Prostate gland (tissue), 2 donors: ENCODE data around the gene PLCD3.

Experiments
- CTCF ChIP-seq, 4 experiments: fragments of 200-600 bp in 2 of 4; fragments of 450-650 bp in 2 of 4; sonication (generic) in 2 of 4; IDR thresholded peaks; 1 replicate in 3 of 4; 2 replicates in 1 of 4; pipeline ENCODE4 v1.5.1; 2016 to 2019; ENCODE audit warnings: antibody characterized with exemption in 4 of 4, mild to moderate bottlenecking in 2 of 4, moderate library complexity in 2 of 4
- POLR2AphosphoS5 ChIP-seq: sonication (generic); formaldehyde crosslinking; IDR thresholded peaks from one replicate; pipeline ENCODE4 v1.6.1; 2017; ENCODE audit warnings: antibody characterized with exemption

GRCh38 chr17:45137561-45138305 lies 5.4 kb upstream of the PLCD3 start:
- TF ChIP-seq POLR2AphosphoS5 (no peak), CTCF (IDR thresholded peaks at IDR 0.05) (no peak)
